Posterior vena cava (tissue), 2 donors: ENCODE measurements around the gene GRIN2D. TPM values are rescaled to one million over a fixed set of nuclear protein-coding genes. Genes with fewer than 3 reads are reported as not detected.

ENCODE experiments used
- DNase-seq: peaks from one replicate; pipeline ENCODE4 v3.0.0-alpha.2; 2020; ENCODE audit warnings: low spot score
- intact Hi-C, 2 donors: fragments of 100-400 bp; cut with DNase I; formaldehyde crosslinking; loops; one replicate each; pipeline versions ENCODE4 v1.14.1 to v1.14.2; 2022 to 2023
- long read RNA-seq, 2 donors: library from polyadenylated mRNA; unstranded; transcript quantifications; one replicate each; pipeline ENCODE4 v2.0.0, GENCODE V29; 2020 to 2021
- total RNA-seq, 2 donors: library from RNA; stranded (reverse); fragmentation: NEBNext Ultra II Directional; extraction: Animal tissue kit (Norgen Biotek cat#: 25700); gene quantifications; one replicate each; pipeline ENCODE4 v1.2.1, GENCODE V29; 2021
- donor health status: DM: yes; HTN: yes; CAD: no.
- donor health status: DM: yes; HTN: yes; CAD: no.

Gene GRIN2D
- total RNA-seq = 1 to 10 TPM in 1 of 2 donors, under 1 TPM in 1; 0.71 to 2.3 TPM
- long read RNA-seq, donor 1, partial matches to known transcripts = 0 of 1 reads
- long read RNA-seq, donor 1, other reads (novel, unspliced or antisense) = 1 of 1 reads
- long read RNA-seq, donor 2 = 0 reads

GRCh38 chr19:48393559-48394330 is at the start of gene GRIN2D:
GRIN2D (plus strand) TSS chr19:48393668; CDS start chr19:48398393, 4,725 bp downstream.
- intact Hi-C loops = no loop called here
- DNase-seq = no peak

- intact Hi-C loops = no loop called here
- no peak for DNase-seq
These were observed 48.6 kb upstream of the GRIN2D start for GRCh38 chr19:48344892-48345291.

- no peak for DNase-seq
- intact Hi-C loops = no loop called here
These were observed 47.3 kb upstream of the GRIN2D start for GRCh38 chr19:48346191-48346590.

GRCh38 chr19:48348045-48348444 is 45.4 kb upstream of the GRIN2D start:
- DNase-seq = no peak
- intact Hi-C loops = no loop called here

GRCh38 chr19:48348737-48349136 is 44.7 kb upstream of the GRIN2D start:
- intact Hi-C loops = no loop called here
- DNase-seq = no peak

GRCh38 chr19:48350856-48351255 is 42.6 kb upstream of the GRIN2D start:
- intact Hi-C loops = no loop called here

GRCh38 chr19:48351341-48351752 is 42.1 kb upstream of the GRIN2D start:
- intact Hi-C loops = no loop called here
- peak; percentile 91 for DNase-seq

More at GRCh38 chr19:48350856-48351255, 42.6 kb upstream of the GRIN2D start:
- no peak for DNase-seq

GRCh38 chr19:48353677-48354076 is 39.8 kb upstream of the GRIN2D start:
- DNase-seq = no peak
- intact Hi-C loops = no loop called here

- no peak for DNase-seq
- intact Hi-C loops = no loop called here
These were observed 39.0 kb upstream of the GRIN2D start for GRCh38 chr19:48354332-48354992.

- intact Hi-C loops = no loop called here
- no peak for DNase-seq
These were observed 38.0 kb upstream of the GRIN2D start for GRCh38 chr19:48355365-48355954.

- intact Hi-C loops = no loop called here
These were observed 34.3 kb upstream of the GRIN2D start for GRCh38 chr19:48359123-48359522.

GRCh38 chr19:48361912-48362311 is 31.6 kb upstream of the GRIN2D start:
- intact Hi-C loops = no loop called here

More at GRCh38 chr19:48359123-48359522, 34.3 kb upstream of the GRIN2D start:
- no peak for DNase-seq

GRCh38 chr19:48362716-48363499 is 30.6 kb upstream of the GRIN2D start:
- peak; percentile 98 for DNase-seq
- intact Hi-C loops = no loop called here

More at GRCh38 chr19:48361912-48362311, 31.6 kb upstream of the GRIN2D start:
- DNase-seq = no peak

- peak; percentile 87 for DNase-seq
- intact Hi-C loops = no loop called here
These were observed 30.0 kb upstream of the GRIN2D start for GRCh38 chr19:48363500-48363809.

- peak; percentile 100 for DNase-seq
- intact Hi-C loops = no loop called here
These were observed 29.5 kb upstream of the GRIN2D start, which contains the start of the genes SYNGR4 and TMEM143 for GRCh38 chr19:48363810-48364597. SYNGR4 (plus strand) TSS chr19:48364367; CDS start chr19:48365843, 1,476 bp downstream. TMEM143 (minus strand) TSS chr19:48363940; CDS start chr19:48363920, 20 bp downstream.

GRCh38 chr19:48364598-48365348 is 28.7 kb upstream of the GRIN2D start:
- DNase-seq = no peak
- intact Hi-C loops = no loop called here

- intact Hi-C loops = no loop called here
These were observed 27.9 kb upstream of the GRIN2D start for GRCh38 chr19:48365602-48366001.

GRCh38 chr19:48367855-48368254 is 25.6 kb upstream of the GRIN2D start:
- no peak for DNase-seq
- intact Hi-C loops = no loop called here

More at GRCh38 chr19:48365602-48366001, 27.9 kb upstream of the GRIN2D start:
- DNase-seq = no peak
